GM21717 (cell line): ENCODE measurements around the gene SCYL3.
"Not testable (repeated sequence)": the region's sequence is repeated elsewhere in the genome, so short reads cannot be mapped to it uniquely, and the experiment has no call there.

Experiments
- ATAC-seq: cut with Tn5 transposase; IDR thresholded peaks from one replicate; pipeline ENCODE4 v1.9.1; 2021; ENCODE audit warnings: mild to moderate bottlenecking, moderate library complexity; ENCODE audit not compliant: unreplicated experiment

The SCYL3 gene

GRCh38 chr1:169873582-169874199 is 20.0 kb downstream of the SCYL3 start:
- ATAC-seq, result no peak

GRCh38 chr1:169872906-169873305 is 20.8 kb downstream of the SCYL3 start:
- ATAC-seq, result no peak

GRCh38 chr1:169871988-169872387 is 21.7 kb downstream of the SCYL3 start:
- ATAC-seq, result not testable (repeated sequence)

GRCh38 chr1:169869426-169869825 is 24.3 kb downstream of the SCYL3 start:
- no peak for ATAC-seq

- no peak for ATAC-seq
Measured at GRCh38 chr1:169868978-169869377, 24.7 kb downstream of the SCYL3 start.

GRCh38 chr1:169867012-169867675 is 26.6 kb downstream of the SCYL3 start:
- ATAC-seq, result no peak

- no peak for ATAC-seq
Measured at GRCh38 chr1:169866577-169866976, 27.1 kb downstream of the SCYL3 start.

GRCh38 chr1:169864531-169864930 is 29.2 kb downstream of the SCYL3 start:
- ATAC-seq, result not testable (repeated sequence)

GRCh38 chr1:169860750-169861149 is 32.9 kb downstream of the SCYL3 start:
- no peak for ATAC-seq

GRCh38 chr1:169860187-169860586 is 33.5 kb downstream of the SCYL3 start:
- no peak for ATAC-seq

- ATAC-seq, result no peak
Measured at GRCh38 chr1:169859001-169859400, 34.7 kb downstream of the SCYL3 start.

GRCh38 chr1:169858467-169858866 is 35.2 kb downstream of the SCYL3 start:
- ATAC-seq, result no peak

- ATAC-seq, result no peak
Measured at GRCh38 chr1:169853341-169853740, 40.4 kb downstream of the SCYL3 start.

GRCh38 chr1:169849346-169850022 is 44.2 kb downstream of the SCYL3 start:
- no peak for ATAC-seq

GRCh38 chr1:169848456-169848855 is 45.2 kb downstream of the SCYL3 start:
- ATAC-seq, result no peak

GRCh38 chr1:169844941-169845608 is 48.6 kb downstream of the SCYL3 start:
- no peak for ATAC-seq

- ATAC-seq, result no peak
Measured at GRCh38 chr1:169838942-169839341, 54.8 kb downstream of the SCYL3 start.

- no peak for ATAC-seq
Measured at GRCh38 chr1:169836198-169836597, 57.5 kb downstream of the SCYL3 start.

- ATAC-seq, result no peak
Measured at GRCh38 chr1:169835647-169836046, 58.0 kb downstream of the SCYL3 start.

GRCh38 chr1:169834869-169835268 is 58.8 kb downstream of the SCYL3 start:
- ATAC-seq, result no peak

- ATAC-seq, result no peak
Measured at GRCh38 chr1:169833179-169833901, 60.4 kb downstream of the SCYL3 start.
